HG02970 (cell line): ENCODE results near the gene DNAJB6.
"Not testable (repeated sequence)": the region's sequence is repeated elsewhere in the genome, so short reads cannot be mapped to it uniquely, and the experiment has no call there.

Experiments used
- ATAC-seq: cut with Tn5 transposase; IDR thresholded peaks from one replicate; pipeline ENCODE4 v1.9.1; 2021; ENCODE audit warnings: mild to moderate bottlenecking, moderate library complexity, moderate number of reproducible peaks; ENCODE audit not compliant: unreplicated experiment, low FRiP score

DNAJB6 gene

DNA sequence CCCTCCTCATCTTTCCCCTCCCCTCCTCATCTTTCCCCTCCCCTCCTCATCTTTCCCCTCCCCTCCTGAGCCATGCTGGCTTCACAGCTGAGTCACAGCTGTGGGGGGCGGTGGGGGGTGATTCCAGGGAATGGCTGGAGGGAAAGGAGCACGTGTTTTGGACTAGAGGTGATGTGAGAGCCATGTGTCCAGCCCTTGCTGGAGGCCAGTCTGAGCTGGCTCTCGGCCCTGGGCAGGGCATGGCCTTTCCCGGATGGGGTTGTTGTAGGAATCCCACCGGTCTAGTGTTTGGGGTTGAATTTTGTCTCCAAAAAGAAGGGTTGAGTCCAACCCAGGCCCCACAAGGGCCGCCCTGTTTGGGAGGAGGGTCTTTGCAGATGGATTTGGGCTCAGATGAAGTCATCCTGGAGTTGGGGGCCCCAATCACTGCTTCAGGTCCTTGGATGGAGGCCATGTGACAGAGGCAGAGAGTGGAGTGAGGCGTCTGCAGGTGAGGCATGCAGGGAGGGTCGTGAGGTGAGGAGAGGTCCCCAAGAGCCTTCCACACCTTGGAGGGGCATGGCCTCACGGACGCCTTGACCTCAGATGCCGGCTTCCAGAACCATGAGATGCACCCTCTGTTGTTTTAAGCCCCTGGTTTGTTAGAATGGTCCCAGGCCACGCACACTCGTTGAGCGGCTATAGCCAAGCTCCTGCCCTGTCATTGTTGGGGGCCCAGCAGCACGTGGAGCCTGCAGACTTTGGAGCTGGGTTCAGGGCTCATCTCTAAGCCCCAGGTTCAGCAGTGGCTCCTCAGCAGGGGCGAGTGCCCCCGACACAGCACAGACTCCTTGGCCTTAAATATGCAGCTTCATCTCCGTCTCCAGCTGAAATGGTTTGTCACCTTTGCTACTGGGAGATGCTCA lies 101.6 kb downstream of the DNAJB6 start:
- ATAC-seq, result no peak

DNA sequence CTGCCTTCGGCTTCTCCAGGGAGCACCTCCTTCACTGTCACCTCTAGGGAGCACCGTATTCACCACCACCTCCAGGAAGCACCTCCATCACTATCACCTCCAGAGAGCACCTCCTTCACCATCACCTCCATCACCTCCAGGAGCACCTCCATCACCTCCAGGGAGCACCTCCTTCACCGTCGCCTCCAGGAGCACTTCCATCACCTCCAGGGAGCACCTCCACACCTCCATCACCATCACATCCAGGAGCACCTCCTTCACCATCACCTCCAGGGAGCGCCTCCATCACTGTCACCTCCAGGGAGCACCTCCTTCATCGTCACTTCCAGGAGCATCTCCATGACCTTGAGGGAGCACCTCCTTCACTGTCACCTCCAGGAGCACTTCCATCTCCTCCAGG lies 102.3 kb downstream of the DNAJB6 start:
- no peak for ATAC-seq

DNA sequence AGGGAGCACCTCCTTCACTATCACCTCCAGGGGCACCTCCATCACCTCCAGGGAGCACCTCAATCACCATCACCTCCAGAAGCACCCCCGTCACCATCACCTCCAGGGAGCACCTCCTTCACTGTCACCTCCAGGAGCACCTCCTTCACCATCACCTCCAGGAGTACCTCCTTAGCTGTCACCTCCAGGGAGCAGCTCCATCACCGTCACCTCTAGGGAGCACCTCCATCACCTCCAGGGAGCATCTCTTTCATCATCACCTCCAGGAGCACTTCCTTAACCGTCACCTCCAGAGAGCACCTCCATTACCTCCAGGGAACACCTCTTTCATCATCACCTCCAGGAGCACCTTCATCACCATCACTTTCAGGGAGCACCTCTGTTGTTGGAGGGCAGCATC lies 103.0 kb downstream of the DNAJB6 start:
- ATAC-seq, result no peak

DNA sequence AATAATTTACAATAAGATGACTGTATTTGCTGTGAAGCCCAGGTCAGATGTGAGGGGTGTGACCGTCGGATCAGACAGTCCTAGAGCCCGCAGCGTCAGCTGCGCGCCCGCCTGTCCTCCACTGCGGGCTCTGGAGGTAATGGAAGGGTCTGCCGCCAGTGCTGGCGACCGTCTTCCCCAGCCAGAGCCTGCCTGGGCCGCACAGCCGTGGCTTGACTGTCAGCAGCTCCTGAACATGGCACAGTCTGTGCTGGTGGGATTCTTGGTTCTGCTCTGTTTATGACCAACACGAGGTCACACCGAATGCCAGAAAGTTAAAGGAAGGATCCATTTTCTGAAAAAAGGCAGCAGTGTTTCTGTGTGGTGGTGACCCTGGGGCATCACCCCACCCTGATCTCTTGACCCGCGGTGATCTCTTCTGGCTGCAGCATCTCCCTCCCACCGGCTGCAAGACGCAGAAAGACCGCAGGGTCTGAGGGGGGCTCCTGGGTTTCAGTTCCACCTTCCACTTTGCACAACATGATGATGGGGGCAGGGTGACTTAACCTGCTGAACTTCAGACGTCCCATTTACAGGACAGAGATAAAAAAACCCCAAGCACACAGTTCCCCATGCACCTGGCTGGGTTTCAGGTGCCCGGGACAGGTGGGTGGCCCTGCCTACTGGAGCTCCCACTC lies 103.7 kb downstream of the DNAJB6 start:
- no peak for ATAC-seq

DNA sequence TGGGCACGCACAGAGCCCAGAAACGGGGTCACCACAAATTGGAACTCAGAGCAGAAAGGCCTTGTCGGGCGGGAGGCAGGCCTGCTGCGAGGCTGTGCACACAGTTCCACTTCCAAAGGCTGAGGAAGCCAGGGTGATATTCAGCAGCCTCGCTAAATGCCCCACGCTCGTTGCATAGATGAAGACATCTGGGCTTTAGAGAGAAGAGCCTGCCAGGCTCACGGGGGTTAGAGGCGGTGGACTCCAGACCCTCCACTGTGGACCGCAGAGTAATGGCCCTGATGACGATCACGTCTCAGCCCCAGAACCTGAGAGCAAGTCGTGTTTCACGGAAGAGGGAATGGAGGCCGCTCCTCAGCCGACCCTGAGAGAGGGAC lies 104.2 kb downstream of the DNAJB6 start:
- no peak for ATAC-seq

DNA sequence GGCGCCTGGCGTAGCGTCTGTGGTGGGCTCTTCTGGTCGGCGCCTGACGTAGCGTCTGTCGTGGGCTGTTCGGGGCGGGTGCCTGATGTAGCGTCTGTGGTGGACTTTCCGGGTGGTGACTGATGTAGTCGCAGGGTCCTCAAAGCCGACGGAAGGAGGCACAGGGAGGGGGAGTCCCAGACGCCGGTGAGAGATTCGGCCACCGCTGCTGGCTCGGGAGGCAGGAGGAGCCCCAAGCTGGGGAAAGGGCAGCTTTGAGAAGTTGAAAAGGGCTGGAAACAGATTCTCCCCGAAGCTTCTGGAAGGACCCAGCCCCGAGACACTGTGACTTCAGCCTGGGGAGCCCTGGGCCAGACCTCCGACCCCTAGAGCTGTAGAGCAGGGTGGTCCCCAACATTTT lies 105.7 kb downstream of the DNAJB6 start:
- no peak for ATAC-seq

DNA sequence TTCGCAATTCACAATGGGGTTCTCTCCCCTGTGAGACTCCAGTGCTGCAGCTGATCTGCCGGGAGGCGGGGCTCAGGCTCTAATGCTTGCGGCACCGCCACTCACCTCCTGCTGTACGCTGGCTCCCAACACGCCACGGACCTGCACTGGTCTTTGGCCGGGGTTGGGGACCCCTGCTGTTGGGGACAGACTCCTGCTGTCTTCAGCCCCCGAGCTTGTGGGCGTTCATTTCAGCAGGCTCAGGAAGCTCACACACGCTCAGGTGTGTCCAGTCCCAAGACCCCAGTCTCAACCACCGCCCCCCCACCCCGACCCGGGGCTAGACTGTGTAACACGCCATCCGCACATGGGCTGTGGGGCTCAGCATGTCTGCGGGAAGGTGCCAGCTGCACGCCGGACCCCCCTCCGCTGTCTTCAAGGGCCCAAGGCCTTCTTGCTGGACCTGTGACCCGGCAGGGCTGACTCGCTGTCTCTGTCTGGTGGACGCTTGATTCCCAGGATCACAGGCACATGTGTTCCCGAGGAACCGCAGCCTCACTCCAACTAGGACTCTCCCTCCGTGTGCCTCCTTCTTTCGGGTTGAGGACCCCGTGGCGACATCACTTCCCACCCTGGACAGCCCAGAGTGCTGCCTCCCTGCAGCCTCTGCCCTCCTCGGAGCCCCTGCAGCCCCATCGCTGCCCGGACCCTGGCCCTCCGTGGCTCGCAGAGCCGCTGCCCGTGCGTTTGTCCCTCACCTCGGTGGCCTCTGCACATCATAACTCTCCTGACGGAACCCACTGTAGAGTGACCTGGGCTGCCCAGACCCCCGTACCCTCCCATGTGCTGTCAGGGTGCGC lies 106.4 kb downstream of the DNAJB6 start:
- ATAC-seq, result no peak

DNA sequence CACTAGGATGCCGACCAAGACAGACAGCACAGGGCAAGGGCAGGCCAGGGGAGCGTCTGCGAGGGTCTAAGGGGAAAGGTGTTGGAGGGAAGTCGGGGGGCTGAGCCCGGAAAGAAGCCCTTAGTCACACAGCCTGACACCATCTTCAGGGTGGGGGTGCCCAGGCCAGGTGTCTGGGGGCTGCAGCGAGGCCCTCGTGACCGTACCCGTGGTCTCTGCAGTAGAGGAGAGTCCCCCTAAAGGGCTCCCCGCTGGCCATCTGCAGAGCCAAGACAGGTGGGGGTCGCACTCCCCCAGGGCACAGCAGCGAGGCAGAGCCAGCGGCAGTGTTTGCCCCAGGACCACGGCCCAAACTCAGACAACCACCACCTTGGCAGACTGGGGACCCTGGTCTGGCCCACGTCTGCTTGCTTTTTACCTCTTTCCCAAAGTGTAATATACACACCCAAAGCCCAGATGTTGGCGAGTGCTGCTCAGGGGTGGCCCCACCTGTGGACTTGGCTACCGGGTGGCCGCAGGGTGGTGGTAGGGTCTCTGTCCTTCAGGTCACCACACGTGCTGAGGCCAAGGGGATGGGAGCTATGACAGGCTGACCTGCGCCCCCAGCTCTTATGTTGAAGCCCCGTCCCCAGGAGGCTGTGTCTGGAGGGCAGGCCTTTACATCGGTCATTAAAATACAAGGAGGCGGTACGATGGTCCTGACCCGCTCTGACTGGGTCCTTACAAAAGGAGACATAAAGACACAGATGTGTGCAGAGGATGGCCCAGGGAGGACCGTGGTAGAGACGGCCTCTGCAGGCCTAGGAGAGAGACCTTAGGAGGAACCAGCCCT lies 107.4 kb downstream of the DNAJB6 start:
- no peak for ATAC-seq

DNA sequence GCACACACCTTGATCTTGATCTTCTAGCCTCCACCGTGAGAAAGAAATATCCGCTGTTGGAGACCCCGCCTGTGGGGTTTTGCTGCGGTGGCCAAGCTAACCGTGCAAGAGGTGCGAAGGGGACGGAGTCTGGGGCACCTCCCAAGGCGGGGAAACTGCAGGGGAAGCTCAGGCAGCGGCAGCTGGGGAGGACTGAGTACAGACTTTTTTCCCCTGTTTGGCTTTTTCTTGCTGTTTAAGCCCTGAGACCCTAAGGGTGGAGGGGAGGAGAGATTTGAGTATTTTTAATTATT lies 108.0 kb downstream of the DNAJB6 start:
- ATAC-seq, result no peak

DNA sequence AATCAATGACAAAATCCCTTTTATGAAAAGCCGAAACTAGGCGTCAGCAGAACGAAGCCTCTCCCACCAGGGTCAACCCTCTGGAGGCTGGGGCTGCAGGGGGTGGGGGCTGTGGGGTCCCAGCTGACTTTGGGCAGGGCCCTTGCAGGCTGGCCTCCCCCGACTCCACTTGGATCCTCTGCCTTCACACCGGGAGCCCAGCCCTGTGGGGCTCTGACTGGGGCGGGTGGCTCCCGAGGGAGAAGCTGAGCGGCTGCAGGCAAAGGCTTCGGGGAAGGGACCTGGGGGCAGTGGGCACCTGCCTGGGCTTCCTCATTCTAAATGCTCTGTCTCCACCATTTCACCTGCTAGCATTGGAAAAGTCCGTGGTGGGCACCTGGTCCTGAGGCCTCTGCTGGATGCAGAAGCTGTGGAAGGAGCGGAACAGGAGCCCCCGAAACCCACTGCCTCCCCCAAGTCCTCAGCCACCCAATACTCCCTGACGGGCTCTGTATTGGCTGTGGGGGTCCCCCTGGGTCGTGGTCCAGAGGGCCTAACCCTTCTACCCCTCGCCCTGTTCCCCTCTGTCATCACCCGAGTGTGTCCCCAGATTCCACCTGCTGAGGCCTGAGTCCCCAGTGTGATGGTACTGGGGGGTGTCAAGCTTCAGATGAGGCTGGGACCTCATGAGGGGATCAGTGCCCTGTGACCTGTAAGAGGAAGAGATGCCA lies 108.6 kb downstream of the DNAJB6 start:
- no peak for ATAC-seq

DNA sequence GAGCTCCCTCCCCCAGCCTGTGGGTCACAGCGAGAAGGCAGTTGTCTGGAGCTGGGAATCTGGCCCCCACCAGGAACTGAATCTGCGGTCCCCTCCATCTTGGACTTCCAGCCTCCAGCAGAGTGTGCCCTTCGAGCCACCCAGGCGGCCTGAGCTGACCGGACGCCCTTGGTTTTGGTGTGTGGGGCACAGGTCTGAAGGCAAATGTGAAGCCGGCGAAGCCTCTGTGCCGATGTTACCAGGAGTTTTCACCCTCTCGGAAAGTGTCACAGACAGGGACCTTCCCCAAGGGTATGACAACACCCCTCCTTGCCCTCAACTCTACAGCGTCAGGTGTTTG lies 109.1 kb downstream of the DNAJB6 start:
- ATAC-seq, result no peak

DNA sequence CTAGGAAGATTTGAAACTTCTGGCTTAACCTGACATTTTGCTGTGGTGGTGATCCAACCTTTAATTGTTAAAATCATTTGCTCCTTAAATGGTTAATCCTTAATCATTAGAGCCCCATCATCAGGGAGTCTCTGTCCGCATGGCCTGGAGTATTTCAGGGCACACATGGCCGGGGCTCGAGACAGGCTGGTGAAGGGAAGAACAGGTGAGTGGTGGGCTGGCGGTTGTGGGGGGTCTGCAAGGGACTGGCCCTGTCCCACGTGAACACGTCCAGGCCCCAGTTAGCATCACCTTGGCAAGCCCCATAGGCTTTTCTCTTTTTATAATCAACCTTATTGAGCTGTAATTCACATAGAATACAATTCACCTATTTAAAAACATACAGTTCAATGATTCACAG lies 109.5 kb downstream of the DNAJB6 start:
- no peak for ATAC-seq

DNA sequence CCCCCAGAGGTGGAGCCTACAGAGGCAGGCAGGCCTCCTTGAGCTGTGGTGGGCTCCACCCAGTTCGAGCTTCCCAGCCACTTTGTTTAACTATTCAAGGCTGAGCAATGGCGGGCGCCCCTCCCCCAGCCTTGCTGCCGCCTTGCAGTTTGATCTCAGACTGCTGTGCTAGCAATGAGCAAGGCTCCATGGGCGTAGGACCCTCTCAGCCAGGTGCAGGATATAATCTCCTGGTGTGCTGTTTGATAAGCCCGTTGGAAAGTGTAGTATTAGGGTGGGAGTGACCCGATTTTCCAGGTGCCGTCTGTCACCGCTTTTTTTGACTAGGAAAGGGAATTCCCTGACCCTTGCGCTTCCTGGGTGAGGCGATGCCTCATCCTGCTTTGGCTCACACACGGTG lies 117.2 kb downstream of the DNAJB6 start:
- not testable (repeated sequence) for ATAC-seq

DNA sequence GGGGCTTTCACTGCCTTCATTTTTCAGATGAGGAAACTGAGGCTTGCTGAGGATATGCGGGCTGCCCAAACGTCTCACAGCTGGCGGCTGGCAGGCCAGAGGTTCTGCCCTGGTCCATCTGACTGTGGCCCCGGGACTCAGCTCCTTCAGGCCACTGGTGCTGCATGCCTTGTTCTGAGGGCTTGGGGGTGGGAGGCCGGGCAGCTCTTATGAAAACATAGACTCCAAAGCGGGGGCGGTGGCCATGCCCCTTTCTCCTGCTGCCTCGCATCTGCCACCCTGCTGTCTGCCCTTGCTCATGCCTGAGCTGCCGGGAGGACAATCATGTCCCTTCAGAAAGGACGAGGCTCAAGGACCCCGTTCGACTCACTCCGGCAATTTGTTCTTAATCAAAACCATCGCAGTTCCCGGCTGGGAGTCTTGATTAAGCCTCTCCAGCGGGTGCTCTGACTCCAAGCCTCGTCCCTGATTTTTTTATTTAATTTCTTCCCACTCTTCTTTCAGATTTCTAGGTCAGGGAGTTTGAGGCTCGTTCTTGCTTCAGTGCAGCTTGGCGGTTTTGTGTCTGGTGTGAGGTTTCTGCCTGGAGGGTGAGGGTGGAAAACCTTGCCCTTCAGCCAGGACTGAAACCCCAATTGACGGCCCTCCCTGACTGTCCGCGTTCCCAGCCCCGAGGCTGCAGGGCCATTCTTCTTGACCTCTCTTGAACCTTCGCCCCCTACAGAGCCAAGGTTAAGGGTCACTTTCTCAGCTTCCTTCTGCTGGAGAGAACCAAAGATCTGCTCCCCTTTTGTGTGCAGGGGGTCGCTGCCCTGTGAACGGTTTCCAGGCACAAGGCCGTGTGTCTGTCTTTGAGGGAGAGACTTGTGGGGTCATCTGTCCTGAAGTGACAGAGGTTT lies 120.8 kb downstream of the DNAJB6 start:
- no peak for ATAC-seq

DNA sequence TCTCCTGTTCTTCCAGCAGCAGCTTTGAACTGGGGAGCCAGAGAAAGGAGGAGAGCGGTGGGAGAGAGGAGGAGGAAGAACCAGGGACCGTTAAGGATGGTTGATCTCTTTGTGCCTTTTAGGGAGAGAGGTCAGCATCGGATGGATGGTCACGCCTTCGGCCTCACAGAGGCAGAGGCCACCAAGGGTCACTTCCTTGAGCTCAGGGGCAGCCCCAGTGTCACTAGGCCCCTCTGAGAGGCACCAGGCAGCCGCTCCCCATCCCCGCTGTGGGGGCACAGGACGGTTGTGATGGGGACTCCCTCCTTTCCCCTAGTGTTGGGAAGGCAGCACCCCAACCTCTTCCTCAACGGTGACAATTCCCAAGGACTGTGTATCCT lies 121.4 kb downstream of the DNAJB6 start:
- no peak for ATAC-seq

DNA sequence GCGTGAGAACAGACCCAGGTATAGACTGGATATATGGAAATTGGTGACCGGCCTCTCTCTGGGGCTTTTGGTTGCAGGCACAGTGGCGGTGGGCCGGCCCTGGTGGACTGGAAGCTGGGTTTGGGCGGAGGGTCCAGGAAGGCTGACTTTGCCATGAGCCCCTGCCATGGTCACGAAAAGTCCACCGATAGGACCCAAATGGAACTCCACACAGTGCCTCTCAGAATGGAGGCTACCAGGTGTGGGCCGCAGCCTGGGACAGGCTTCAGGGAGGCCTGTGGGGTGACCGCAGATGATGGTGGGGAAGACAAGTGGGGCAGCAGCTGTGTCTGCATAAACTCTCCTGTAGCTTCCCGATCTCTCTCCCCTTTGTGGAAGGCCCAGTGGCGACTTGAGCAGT lies 123.2 kb downstream of the DNAJB6 start:
- no peak for ATAC-seq

DNA sequence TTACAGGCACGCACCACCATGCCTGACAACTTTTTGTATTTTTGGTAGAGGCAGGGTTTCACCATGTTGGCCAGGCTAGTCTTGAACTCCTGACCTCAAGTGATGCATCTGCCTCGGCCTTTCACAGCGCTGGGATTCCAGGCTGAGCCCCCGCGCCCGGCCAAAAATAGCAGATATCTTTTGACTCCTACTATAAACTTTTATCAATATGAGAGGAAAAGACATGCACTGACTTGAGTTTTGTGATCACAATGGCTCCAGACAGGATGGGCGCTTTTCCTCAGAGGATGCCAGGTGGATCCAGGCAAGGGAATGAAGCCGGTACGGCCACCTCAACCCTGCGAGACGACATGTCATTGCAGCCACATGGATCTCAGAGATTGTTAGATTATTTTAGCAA lies 123.9 kb downstream of the DNAJB6 start:
- no peak for ATAC-seq

DNA sequence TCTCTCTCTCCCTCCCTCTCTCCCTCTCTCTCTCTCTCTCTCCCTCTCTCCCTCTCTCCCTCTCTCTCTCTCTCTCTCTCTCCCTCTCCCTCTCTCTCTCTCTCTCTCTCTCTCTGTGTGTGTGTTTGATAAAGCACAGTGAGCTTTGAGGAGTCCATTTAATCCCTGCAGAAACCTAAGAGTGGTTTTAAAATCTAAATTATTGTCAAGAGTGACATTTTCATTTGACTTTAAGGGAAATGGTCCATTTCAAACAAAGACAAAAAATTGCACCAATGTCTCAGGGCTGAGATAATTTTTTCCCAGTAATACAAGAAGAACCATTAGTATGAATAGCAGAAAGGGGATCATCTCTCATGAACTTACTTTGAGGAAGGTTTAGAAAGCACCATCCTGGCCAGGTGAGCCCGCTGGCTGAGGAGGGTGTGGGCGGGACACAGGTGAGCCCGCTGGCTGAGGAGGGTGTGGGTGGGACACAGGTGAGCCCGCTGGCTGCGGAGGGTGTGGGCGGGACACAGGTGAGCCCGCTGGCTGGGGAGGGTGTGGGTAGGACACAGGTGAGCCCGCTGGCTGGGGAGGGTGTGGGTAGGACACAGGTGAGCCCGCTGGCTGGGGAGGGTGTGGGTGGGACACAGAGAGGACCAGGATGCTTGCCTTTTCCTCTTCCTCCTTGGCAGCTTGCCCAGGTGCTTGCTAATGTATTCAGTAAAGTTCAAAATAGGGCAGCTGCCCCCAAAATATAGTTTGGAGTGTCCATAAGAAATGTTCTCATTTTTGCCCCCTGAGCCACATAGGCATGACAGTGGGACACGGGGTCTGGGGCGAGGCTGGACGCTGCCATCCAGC lies 125.0 kb downstream of the DNAJB6 start:
- ATAC-seq, result no peak
